Umbilical cord (tissue), 2 donors: Measurements from ENCODE around the gene UBE4B. TPM values are rescaled to one million over a fixed set of nuclear protein-coding genes. Genes with fewer than 3 reads are reported as not detected.
A peak's percentile ranks its signal among the peaks of the same experiment; 100 is the strongest.

Source experiments
- DNase-seq: peaks from one replicate; pipeline ENCODE4 v3.0.0-alpha.2; 2015; ENCODE audit warnings: low spot score
- total RNA-seq: library from RNA; depleted of rRNA; stranded (reverse); fragments of >200 nt; gene quantifications from one replicate; pipeline ENCODE4 v1.2.3, GENCODE V29; 2014; ENCODE audit warnings: low replicate concordance; ENCODE audit not compliant: insufficient read depth

The UBE4B gene
- total RNA-seq, 1 donor from 2014 or later = 36.4 TPM

DNA sequence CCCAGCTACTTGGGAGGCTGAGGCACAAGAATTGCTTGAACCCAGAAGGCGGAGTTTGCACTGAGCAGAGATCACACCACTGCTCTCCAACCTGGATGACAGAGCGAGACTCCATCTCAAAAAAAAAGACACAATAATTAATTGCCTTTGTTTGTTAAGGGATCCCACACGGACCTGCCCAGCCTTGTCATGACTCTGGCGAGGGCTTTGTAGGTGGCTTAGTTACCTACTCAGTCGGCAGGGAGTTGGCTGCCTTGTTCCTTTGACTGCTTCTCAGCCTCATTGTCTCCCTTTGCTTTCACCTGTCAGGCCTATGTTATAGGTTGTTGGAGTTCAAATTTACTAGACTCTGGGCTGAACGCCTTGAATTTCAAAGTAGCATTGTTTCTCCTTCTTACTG lies 82.0 kb downstream of the UBE4B start:
- DNase-seq = no peak

DNA sequence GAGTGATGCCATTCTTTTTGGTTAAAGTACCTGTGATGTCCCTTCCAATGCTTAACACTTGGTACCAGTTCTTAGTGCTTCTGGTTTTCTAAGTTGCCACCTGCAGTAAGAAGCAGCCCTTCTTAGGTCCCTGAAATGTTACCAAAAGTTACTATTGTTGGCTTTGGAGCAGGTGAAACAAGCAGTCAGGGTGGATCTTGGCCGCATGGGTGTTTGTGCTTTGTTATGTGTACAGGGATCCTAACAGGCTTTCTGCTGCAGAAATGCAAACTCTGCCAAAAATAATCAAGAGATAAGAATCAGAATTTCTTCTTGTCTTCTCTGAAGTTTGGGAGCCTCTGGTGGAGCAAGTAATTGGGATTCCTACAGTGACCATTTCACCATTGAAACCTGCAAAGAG lies 84.4 kb downstream of the UBE4B start:
- DNase-seq = no peak

- no peak for DNase-seq
Observed at GRCh38 chr1:10117865-10118264, 85.1 kb downstream of the UBE4B start.

DNA sequence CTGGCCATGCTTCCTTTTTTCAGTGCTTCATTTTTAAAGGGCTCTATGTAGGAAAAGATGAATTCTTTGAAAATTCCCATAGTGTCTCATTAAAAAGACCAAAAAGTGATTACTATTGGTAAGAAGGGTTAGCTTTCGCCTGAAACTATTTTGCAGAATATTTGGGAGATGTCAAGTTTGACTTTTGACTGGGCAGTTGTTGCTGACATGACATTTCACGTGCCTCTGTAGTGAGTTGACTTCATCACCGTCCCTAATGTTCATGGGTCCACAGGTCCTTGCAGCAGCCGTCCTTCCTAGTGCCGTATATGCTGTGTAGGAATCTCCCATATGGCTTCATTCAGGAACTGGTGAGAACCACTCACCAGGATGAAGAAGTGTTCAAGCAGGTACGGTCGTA lies 88.9 kb downstream of the UBE4B start:
- no peak for DNase-seq

DNA sequence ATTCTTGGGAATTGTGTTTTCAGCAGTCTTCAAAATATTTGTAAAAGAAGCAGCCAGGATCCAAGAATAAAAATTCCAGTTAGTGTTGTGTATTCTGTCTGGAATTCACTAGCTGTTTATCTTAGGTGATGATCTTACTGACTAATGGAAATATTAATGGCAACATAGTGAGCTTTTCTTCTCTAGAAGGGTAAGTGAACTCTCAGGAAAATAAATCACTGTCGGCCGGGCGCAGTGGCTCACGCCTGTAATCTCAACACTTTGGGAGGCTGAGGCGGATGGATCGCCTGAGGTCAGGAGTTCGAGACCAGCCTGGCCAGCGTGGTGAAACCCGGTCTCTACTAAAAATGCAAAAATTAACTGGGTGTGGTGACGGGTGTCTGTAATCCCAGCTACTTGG lies 90.2 kb downstream of the UBE4B start:
- DNase-seq = peak; percentile 38

DNA sequence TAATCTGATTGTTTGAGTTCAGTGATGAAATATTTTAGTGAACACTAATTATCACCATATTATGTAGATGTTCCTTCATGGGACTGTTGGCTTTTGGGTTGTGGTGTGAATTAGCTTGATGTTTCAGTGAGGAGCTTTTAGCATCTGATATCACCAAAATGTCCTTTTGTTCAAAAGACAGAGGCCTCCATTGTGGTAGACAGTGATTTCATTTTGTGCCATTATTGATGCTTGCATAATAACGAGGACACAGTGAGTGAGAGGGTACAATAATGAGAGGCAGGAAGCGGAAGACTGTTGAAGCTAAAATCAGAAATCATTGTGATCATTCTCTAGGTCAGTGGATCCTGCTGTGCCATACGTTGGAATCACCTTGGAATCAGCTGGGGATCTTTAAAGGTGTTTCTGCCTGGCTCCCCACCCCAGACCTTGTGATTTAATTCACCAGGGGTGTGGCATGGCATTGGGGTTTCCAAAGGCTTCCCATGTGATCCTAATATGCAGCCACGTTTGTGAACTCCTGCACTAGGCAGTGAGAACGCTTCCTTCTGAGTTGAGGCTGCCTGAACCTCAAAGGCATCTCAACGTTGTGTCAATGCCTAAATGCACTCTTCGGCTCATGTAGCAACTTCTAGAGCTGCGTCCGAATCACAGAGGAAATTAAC lies 95.5 kb downstream of the UBE4B start:
- DNase-seq = no peak

DNA sequence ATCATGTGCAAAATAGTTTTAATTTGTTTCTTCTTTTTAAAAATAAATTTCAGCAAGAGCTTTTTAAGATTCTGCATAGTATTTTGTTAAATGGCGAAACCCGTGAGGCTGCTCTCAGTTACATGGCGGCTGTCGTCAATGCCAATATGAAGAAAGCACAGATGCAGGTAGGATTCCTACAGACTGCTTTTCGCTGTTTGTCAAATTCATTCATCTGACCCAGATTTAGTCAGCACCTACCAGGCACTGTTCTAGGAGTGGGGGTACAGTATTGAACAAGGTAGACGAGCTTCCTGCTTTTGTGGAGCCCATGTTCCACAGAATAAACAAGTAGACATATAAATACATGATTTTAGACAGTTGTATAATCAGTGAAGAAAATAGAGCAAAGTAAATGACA lies 99.6 kb downstream of the UBE4B start:
- DNase-seq = no peak

GRCh38 chr1:10132852-10133251 lies 100.1 kb downstream of the UBE4B start:
- no peak for DNase-seq

DNA sequence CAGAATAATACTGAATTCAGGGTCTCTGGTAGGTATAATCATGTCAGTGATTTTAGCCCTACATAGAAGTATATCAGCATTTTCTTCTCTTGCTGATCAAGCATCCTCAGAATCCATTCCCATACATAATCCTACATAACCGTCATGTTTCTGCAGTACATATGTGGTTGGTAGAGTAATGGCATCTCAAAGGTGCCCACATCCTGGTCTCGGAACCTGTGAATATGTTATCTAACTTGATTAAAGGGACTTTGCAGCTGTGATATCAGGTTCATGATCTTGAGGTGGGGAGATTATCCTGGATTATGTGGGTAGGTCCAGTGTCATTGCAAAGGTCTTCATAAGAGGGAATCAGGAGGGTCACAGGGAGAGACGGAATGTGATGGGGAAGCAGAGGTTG lies 108.2 kb downstream of the UBE4B start:
- DNase-seq = no peak

- DNase-seq = no peak
Observed at GRCh38 chr1:10143961-10144485, 111.3 kb downstream of the UBE4B start.

DNA sequence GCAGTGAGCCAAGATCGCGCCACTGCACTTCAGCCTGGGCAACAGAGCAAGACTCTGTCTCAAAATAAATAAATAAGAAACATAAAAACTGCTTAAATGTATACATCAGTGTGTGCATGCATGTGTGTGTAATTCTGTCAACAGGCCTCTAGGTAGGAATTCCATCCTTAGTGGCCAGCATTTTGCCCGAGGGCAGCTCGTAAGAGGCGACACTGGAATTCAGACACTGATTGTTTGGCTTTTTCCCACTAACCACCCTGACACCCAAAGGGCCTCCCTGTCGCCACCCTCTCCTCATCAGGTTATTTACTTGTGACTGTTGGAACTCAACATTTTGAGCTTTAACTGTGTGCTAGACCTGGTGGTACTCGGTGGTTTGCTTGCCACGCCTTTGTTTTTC lies 113.6 kb downstream of the UBE4B start:
- no peak for DNase-seq

DNA sequence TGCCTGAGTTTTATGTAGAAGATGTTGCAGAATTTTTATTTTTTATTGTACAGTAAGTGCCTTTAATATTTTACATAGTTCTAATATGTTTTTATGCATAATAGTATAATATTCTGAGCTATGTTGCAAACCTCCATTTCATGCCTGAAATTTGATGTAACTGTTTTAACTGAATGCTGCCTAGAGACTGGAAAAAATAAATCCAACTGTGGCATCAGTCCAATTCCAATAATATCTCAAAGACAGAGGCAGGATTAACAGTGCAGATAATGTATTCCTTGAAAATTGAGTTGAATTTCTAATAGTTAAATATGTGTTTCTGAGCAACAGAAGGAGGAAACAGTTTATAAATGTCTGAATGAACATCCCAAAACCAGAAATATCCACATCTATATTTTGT lies 116.5 kb downstream of the UBE4B start:
- DNase-seq = peak; percentile 62

DNA sequence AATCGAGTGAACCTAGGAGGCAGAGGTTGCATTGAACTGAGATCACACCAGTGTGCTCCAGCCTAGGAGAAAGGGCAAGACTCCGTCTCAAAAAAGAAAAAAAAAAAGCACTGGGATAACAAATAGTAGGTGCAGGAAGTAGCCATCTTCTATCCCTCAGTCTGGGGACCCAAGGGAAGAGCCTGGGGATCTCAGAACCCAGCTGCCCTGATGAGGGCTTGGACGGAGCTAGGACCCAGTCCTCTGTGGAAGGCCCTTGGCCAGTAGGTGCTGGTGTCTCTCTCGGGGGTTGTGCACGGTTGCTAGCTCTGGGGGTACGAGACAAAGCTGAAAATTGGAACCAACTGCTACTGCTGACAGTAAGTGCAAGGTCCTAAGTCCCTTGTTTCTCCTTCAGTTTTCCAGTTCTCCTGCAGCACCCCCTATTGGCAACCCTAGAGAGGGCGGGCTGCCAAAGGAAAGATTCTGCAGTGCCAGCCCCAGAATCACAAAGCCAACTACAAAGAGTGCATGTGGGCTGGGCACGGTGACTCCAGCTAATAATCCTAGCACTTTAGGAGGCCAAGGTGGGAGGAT lies 120.0 kb downstream of the UBE4B start:
- DNase-seq = no peak

DNA sequence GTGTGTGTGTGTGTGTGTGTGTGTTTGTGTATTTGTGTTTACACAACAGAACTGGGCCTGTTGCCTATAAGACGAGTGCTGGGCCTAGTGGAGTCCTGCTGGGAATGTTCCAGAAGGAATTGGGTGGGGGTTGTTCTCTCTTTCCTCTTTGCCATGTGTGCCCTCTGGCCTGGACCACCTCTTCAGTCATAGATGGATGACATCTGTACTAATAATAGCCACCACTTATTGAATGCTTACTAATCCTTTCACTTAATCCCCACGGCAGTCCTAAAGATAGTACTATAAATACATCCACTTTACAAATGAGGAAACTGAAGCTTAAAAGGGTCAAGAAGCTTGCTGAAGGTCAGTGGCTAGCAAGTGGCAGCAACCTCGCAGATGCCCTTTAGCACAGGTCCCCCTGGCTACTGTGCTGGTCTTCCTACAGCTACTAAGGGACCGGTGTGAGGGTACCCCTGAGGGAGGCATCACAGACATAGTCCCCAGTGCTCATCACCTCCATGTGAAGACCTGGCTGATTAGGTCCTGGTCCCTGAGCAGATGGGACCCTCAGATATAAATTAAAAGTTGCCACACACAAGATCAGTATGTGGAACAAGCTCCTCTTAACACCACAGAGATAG lies 122.4 kb downstream of the UBE4B start:
- no peak for DNase-seq

DNA sequence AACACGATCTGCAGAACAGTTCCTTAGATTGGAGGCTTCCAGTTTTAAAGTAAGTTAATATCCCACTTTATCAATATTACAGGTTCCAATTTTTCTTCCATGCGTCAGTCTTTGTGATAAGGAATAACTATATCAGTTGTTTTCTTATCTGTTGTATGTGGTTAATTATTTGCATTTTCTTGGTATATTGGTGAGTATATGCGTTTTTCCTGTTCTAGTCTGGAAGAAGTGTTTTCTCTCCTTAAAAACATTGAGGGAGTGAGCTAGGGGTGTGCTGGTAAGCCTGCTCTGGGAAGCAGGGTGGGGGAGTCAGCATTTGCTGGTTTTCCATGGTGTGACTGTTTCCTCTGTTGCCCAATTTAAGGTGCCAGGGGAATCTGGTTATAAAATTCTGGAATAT lies 127.4 kb downstream of the UBE4B start:
- no peak for DNase-seq

DNA sequence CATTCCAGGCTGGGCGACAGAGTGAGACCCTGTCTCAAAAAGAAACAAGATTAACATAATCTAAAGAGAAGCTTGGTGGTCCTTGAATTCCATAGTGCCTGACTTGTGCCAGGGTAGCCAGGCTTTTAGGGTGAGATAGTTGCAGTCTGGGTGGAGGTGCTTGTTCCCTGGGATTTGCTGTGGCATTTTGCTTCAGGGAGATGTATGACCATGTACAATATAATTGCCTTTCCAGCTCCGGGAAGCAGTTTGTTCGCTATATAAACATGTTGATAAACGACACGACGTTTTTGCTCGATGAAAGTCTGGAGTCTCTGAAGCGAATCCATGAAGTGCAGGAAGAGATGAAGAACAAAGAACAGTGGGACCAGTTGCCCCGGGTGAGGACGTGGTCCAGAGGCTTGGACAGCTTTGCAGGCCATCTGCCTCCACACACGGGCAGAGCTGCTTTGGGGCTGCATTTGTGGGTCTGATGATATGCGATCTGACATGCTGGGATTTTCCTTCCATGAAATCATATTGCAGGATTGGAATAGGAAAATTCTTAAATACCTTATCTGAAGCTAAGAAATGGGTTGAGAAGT lies 128.2 kb downstream of the UBE4B start:
- DNase-seq = no peak

GRCh38 chr1:10161541-10162290 lies 129.0 kb downstream of the UBE4B start:
- peak; percentile 53 for DNase-seq

GRCh38 chr1:10168912-10169514 lies 136.3 kb downstream of the UBE4B start:
- no peak for DNase-seq

GRCh38 chr1:10170239-10170574 lies 137.4 kb downstream of the UBE4B start:
- peak; percentile 50 for DNase-seq

- DNase-seq = no peak
Observed at GRCh38 chr1:10171105-10171767, 138.5 kb downstream of the UBE4B start.

DNA sequence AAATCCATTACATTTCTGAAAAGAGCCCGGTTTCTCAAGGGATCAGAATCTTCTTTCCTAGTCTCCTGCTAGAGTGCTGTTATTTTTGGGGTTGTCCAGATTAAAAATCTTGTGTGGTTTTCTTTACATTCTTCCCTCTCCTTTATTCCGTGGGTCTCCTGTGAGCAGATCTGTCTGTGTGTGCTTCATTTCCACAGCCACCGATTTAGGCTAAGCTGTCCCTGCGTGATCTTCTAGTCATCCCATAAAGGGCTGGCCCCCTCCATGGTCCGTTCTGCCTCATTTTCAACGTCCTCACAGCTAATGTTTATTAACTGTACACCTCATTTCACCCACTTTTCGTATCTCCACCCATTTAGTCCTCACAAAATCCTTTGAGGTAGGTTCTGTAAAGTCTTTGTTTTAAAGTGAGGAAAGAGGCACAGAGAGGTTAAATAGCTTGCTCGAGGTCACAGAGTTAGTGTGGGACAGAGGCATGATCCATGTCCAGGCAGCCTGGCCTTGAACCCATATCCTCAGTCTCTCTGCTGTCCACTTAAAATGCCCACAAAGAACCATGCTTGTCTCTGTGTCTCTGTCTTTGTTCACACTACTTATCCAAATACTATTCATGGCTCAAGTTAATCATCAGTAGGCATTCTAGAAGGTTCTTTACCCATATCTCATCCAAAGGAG lies 139.4 kb downstream of the UBE4B start:
- DNase-seq = no peak
